ENCODE data around the gene FBXW11.

DNA sequence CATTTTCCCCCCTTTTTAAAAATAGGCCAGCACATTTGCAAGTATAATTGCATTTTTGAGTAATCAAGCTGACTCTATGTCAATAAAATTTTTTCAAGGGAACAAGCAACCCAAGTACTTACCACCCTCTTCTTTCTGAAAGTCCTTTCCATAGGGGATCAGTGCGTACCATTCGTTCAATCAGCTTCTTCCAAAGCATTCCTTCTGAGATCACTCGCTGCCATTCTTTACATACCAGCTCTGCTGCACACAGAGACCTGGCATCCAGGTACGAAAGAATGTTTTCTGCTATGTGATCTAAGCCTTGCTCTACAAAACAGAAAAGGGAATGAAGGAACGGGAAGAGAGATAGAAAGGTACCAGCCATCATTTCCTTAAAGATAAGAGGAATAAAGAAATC is 106.6 kb downstream of the FBXW11 start:
- TF ChIP-seq TAF1 (IDR thresholded peaks at IDR 0.05; ENCODE audit: borderline replicate concordance, low read depth, low read length) (no peak), POLR2A (IDR thresholded peaks at IDR 0.05; ENCODE audit: low read depth, low read length) (no peak)

Measured in GM12892 (cell line).